Left ventricle myocardium superior (tissue), 1 donor: ENCODE measurements around the gene TMTC1. TPM values are rescaled to one million over a fixed set of nuclear protein-coding genes. Genes with fewer than 3 reads are reported as not detected.
"Not testable (repeated sequence)": the region's sequence is repeated elsewhere in the genome, so short reads cannot be mapped to it uniquely, and the experiment has no call there.

Experiments used
- ATAC-seq: fragments of 200-7000 bp; cut with Tn5 transposase; one replicate; pipeline ENCODE4 v1.9.1; 2020; ENCODE audit warnings: mild to moderate bottlenecking, moderate library complexity
- DNase-seq: peaks from one replicate; pipeline ENCODE4 v3.0.0-alpha.2; 2020
- intact Hi-C: fragments of 100-400 bp; cut with micrococcal nuclease; formaldehyde crosslinking; loops from one replicate; pipeline ENCODE4 v1.11.0; 2022
- long read RNA-seq: library from polyadenylated mRNA; unstranded; transcript quantifications from one replicate; pipeline ENCODE4 v2.0.0, GENCODE V29; 2021
- total RNA-seq: library from RNA; stranded (reverse); fragmentation: NEBNext Ultra II Directional; extraction: Animal tissue kit (Norgen Biotek cat#: 25700); gene quantifications from one replicate; pipeline ENCODE4 v1.2.1, GENCODE V29; 2021
- donor health status: DM: no; HTN: yes; CAD: no; lungs with severe emphysema.

TMTC1 gene
- total RNA-seq, result 37.1 TPM
- long read RNA-seq, full-length matches to known transcripts, result 23 of 47 reads
- long read RNA-seq, partial matches to known transcripts, result 11 of 47 reads
- long read RNA-seq, other reads (novel, unspliced or antisense), result 13 of 47 reads

- ATAC-seq (peak; percentile 90), DNase-seq (peak; percentile 93)
- intact Hi-C loops, result no loop called here
Observed at GRCh38 chr12:29783773-29784666, at the start of gene TMTC1. TSS of gene TMTC1 (minus strand) at chr12:29783942. CDS start at chr12:29783751, 191 bp downstream.

GRCh38 chr12:29831173-29831572 is 47.4 kb upstream of the TMTC1 start:
- DNase-seq, result no peak
- intact Hi-C loops, result no loop called here
- ATAC-seq, result no peak

DNA sequence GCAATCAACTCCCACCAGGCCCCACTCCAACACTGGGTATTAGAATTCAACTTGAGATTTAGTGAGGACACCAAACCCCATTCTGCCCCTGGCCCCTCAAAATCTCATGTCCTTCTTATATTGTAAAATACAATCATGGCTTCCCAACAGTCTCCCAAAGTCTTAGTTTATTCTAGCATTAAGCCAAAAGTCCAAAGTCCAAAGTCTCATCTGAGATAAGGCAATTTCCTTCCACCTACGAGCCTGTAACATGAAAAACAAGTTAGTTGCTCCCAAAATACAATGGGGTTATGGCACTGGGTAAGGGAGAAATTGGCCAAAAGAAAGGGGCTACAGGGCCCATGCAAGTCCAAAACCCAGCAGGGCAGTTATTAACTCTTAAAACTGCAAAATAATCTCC is 46.6 kb upstream of the TMTC1 start:
- intact Hi-C loops, result no loop called here
- ATAC-seq (no peak), DNase-seq (no peak)

GRCh38 chr12:29818916-29819623 is 35.3 kb upstream of the TMTC1 start:
- intact Hi-C loops, result no loop called here
- peak; percentile 98 for ATAC-seq
- peak; percentile 65 for DNase-seq

DNA sequence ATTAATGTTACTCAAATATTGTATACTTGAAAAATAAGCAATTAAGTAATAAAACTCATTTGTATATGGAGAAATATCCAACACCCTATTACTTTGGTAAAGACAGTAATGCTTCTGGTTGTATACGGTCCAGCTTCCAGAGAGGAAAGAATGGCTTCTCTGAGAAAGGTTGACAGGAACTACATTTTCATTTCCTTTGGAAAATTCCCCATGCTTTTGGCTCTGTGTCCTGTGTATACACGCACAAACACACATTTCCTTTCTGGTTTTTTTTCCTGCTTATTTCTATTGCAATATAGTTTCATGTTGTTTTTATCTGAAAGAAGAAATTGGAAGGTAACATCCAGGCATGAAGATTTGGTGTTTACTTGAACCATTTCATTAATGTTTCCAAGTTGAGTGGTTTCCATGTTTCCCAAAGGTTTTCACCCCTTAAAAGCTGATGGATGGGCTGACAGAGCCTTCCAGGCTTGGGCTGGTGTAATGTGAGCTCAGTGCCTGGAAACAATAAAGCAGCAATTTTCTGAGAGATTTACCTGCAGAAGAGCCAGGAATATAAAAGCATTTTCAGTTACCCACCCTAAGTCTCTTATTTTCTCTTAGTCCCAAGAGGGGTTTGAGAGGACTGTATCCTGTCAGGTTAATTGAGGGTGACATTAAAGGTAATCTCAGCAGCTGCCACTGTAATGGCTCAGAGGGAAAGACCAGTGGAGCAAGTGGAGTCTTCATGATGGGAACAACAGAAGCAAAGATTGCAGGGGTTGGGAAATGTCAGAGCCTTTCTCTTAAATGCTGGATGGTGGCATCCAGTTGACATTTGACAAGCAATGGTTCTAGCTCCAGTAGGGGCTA is 33.4 kb upstream of the TMTC1 start:
- intact Hi-C loops, result no loop called here
- DNase-seq, result no peak
- ATAC-seq, result no peak

DNA sequence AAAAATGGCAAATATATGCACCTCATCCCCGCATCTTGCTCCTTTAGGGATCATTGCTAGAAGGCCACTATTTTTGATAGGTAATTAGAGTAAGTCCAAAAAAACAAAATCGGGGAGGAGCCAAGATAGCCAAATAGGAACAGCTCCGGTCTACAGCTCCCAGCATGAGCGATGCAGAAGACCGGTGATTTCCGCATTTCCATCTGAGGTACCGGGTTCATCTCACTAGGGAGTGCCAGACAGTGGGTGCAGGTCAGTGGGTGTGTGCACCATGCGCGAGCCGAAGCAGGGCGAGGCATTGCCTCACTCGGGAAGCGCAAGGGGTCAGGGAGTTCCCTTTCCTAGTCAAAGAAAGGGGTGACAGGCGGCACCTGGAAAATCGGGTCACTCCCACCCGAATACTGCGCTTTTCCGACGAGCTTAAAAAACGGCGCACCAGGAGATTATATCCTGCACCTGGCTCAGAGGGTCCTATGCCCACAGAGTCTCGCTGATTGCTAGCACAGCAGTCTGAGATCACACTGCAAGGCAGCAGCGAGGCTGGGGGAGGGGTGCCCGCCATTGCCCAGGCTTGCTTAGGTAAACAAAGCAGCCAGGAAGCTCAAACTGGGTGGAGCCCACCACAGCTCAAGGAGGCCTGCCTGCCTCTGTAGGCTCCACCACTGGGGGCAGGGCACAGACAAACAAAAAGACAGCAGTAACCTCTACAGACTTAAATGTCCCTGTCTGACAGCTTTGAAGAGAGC is 26.0 kb upstream of the TMTC1 start:
- ATAC-seq, intact Hi-C loops, DNase-seq: not testable (repeated sequence)

- ATAC-seq, result no peak
- intact Hi-C loops, result no loop called here
- no peak for DNase-seq
Observed at GRCh38 chr12:29807129-29807528, 23.4 kb upstream of the TMTC1 start.

GRCh38 chr12:29804019-29804418 is 20.3 kb upstream of the TMTC1 start:
- ATAC-seq, result no peak
- DNase-seq, result no peak
- intact Hi-C loops, result no loop called here

GRCh38 chr12:29799591-29799990 is 15.8 kb upstream of the TMTC1 start:
- ATAC-seq (no peak), DNase-seq (no peak)
- intact Hi-C loops, result no loop called here

GRCh38 chr12:29797565-29798355 is 14.0 kb upstream of the TMTC1 start:
- no peak for ATAC-seq
- no peak for DNase-seq
- intact Hi-C loops, result no loop called here

DNA sequence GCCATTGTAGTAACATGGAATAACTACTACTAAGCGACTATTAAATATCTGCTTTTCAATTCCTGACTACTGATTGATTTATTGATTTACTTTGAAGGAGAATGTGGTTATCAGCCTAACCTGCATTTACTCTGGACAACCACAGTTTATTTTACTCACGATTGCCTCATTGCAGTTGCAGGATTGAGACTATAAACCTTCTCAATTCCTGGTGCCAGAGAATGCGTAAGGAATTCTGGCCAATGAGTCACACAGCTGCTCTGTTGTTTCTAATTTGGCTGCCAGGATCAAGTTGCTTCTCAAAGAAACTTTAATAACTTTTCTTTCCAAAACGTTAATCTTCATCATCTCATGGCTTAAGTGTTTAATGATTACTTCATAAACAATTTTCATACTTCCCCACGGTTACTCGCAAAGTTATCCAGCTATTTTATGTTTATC is 13.1 kb upstream of the TMTC1 start:
- intact Hi-C loops, result no loop called here
- peak; percentile 85 for ATAC-seq
- DNase-seq, result no peak

DNA sequence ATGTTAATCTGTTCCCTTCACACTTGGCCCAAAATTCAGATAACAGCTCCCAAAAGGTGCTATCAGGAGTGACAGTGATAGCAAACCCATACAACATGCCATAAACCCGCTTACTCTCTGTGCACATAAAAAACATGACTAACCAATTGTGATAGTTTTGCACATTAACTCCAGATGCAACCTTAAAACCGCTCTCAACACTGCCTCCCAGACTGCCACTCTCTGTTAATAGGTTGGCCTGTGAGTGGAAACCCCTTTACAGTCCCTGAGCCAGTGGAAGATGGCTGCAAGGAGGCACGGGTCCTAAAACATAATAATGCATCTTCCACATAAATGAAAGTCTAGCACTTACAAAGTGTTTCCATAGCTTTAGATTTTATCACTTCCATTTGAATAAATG is 12.0 kb upstream of the TMTC1 start:
- DNase-seq, result no peak
- intact Hi-C loops, result no loop called here
- ATAC-seq, result no peak

GRCh38 chr12:29794862-29795261 is 11.1 kb upstream of the TMTC1 start:
- no peak for ATAC-seq
- intact Hi-C loops, result no loop called here
- no peak for DNase-seq

DNA sequence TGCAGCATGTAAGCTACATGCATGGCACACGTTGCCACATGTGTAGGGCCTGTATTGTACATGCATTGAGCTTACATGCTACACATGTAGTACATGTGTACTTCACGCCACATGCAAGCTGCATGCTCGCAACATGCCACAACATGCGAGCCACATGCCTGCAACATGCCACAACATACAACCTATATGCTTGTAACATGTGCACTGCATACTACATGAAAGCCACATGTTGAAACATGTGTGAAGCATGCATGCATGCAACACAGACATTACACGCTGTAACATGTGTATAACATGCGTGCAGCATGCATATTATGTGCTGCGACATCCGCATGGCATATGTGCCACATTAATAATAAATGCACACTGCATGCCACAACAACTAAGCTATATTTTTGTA is 9.1 kb upstream of the TMTC1 start:
- ATAC-seq (no peak), DNase-seq (no peak)
- intact Hi-C loops, result no loop called here

GRCh38 chr12:29792132-29792531 is 8.4 kb upstream of the TMTC1 start:
- intact Hi-C loops, result no loop called here
- no peak for DNase-seq

DNA sequence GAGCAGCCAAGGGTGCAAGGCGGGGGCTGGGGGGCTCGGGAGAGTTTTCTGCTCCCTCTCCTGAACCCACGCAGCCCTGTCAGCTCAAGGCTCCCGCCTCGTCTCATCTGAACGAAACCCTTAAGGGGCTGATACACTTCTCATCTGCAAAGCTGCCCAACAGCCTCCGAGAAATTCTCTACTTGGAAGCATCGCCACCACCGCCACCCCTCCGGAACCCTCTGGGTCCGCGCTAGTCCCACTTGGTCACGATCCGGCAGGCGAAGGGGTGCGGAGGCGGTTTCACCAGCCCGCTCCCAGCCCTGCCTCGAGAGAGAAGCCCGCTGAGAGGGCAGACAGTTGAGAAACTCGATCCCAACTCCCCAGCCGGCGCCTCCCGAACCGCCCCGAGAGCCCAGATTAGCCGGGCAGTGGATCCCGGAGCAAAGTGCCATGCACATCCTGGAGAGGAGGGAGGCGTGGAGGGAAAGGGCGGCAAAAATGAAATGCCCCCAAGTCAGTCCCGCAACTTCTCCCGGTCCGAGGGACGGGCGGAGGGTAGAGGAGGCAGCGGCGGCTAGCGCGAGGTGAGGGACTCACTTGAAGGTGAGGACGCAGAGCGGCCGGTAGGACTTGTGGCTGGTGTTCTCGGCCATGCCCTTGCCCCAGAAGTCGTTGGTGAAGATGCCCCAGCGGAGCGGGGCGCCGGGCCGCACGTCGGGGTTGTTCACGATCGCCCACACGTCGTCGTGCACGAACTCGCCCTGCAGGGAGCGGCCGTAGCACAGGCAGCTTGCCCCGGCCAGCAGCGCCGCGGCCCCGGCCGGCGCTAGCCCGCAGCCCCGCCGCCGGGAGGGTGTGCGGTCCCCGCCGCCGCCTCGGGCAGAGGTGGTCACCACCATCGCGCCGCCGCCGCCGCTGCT is 620 bp downstream of the TMTC1 start:
- intact Hi-C loops, result no loop called here
- peak; percentile 61 for ATAC-seq
- DNase-seq, result peak; percentile 71

More at GRCh38 chr12:29792132-29792531, 8.4 kb upstream of the TMTC1 start:
- ATAC-seq, result no peak
